Measurements from ENCODE around the gene APP. TPM values are rescaled to one million over a fixed set of nuclear protein-coding genes. Genes with fewer than 3 reads are reported as not detected.
"Not testable (repeated sequence)": the region's sequence is repeated elsewhere in the genome, so short reads cannot be mapped to it uniquely, and the experiment has no call there.

Gene APP
- total RNA-seq, 1 donor from 2014 or later: 185 TPM

DNA sequence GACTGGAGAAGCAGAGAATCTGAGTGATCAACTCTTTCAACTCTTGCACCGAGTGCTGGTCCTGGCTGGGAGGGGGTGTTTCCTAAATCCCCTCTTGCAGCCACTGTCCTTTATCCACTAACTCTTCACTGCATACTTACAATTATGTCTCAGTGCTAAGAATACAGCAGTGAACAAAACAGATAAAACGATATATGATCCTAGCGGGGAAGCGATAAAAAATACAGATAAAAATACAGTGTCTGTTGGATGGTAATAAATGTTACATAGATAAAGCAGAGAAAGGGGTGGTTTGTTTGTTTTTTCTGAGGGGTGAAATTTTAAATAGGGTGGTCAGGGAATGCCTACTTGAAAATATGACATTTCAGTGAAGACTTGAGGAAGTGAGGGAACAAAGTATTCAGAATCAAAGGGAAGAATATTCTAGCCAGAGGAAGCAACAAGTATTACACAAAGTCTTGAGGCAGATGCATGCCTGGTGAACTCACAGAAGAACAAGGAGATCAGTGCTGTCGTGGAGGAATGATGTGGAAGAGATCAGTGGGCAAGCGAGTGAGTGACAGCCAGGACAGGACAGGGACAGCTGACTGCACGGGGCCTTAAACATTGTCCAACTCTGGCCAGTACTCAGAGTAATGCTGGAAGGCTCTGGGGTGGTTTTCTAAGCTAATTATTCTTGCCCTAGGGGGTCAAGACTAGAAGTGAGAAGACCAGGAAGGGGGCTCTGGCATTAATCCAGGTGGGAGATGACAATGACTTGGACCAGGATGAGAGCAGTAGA lies 110.0 kb downstream of the APP start:
- no peak for ATAC-seq

DNA sequence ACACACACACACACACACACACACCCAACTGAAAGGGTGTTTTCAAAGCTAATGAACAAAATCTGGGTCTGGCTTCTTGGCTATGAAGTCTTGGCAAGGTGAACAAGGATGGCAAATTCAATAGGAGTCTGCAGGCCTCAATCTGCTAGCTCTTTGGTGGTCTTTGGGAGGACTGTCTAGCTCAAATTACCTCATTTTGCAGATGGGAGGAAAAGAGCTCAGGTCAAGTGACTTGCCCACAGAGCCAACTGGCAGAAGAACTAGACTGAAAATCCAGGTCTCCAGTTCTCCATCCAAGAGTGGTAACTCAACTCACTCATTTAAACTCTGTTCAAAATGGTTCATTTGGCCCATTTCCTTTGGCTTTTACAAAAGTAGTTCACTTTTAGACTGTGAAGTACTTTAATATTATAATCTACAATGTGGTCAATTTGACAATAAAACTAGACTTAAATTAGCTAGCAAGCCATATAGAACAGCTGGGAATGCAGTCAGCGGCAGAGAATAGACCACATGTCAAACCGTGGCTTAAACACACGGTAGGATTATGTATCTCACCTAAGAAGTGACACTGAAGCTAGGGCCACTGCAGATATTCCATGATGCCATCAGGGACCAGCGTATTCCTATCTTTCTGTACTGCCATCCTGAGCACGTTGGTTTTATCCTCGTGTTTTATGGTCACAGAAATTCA lies 112.9 kb downstream of the APP start:
- ATAC-seq: no peak

DNA sequence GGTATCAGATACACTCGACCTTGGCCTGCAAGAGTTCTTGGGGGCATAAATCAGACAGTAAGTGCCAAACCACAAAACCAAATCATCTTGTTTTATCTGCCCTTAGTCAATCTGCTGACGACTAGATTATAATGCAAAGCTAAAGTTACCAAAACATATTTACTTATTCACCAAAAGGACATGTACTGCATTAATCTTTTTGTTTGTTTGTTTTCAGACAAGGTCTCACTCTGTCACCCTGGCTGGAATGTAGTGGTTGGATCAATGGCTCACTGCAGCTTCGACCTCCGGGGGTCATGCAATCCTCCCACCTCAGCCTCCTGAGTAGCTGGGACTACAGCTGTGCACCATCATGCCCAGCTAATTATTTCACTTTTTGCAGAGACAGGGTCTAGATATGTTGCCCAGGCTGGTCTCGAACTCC lies 114.7 kb downstream of the APP start:
- no peak for ATAC-seq

DNA sequence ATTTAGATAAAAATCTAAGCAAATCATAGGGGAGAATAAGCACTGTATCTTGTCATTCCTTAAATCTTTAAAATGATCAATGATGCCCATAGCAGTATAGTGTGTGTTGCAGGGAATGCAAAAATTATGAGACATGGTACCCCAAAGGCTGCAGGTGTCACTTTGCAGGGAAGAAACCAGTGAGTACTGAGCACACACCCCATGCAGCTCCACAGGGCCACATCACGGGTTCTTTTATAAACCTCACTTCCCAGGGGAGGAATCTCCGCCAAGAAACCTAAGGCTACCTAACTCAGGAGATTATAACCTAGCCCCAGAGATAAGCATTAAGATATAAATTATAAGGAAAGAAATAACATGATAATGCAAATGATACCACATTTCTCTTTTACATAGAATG lies 115.6 kb downstream of the APP start:
- no peak for ATAC-seq

DNA sequence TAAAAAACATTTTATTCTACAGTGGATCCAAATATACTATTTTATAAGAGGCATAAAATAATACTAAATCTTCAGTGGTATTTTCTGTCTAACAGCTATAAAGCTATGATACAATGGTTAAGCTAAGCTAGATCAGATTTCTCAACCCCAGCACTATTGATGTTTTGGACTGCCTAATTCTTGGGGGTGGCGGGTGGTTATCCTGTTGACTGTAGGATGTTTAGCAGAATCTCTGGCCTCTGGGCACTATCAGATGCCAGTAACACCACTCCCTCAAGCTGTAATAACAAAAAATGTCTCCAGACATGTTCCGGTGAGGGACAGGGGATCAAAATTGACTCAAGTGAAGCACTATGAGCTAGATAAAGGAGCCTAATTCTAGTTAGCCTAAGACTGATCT lies 118.5 kb downstream of the APP start:
- ATAC-seq: no peak

DNA sequence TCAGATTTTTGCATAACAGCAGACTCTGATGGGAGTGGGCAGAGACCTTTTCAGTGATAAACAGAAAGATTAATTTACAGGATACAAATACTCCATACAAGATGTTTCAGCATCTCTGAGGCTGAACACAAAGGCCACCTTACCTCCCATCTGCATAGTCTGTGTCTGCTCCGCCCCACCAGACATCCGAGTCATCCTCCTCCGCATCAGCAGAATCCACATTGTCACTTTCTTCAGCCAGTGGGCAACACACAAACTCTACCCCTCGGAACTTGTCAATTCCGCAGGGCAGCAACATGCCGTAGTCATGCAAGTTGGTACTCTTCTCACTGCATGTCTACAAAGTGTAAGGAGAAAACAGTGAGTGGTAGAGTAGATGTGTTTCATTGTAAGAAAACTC lies 119.7 kb downstream of the APP start:
- no peak for ATAC-seq

DNA sequence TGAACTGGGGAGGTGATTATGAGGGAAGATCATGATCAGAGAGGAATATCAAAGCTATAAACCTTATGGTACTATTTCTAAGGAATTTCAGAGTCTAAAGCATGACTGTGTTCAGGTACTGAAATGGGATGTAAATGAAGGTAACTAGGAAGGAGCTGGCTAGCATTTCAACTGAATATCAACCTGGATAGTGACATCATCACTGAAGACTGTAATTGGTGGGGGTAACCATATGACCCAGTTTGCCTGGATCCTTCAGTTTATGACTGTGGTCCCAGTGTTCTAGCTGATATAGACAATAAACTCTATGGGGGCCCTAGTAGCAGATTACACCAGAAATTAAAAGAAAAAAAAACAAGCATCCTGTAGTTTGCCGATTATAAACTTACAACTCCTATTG lies 120.8 kb downstream of the APP start:
- no peak for ATAC-seq

DNA sequence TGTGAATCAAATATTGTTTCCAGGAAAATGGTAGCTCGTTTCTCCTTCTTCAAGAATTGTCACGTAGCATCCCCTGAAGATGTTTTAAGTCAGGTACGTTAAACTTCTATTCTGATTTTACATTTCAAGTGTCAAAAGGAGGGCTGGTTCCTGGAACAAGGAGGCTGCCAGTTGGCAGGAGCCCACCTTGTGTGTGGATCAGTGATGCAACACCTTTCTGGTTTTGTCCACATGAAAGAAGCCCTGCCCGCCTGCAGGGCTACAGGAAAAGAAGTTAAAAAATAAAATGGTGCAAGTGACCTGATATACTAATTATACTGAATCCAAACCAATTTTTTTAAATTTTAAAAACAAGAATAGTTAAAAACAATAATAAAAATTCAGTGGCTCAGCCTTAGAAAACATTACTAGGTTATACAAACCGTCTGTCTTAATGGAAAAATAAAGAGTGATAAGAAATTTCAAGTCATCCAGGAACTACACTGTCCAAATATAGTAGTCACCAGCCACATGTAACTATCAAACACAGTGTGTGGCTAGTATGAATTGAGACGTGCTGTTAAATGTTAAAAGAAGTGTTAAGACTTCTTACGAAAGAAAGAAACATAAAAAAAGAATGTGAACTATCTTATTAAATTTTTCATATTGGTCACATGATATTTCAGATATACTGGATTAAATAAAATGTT lies 123.1 kb downstream of the APP start:
- no peak for ATAC-seq

DNA sequence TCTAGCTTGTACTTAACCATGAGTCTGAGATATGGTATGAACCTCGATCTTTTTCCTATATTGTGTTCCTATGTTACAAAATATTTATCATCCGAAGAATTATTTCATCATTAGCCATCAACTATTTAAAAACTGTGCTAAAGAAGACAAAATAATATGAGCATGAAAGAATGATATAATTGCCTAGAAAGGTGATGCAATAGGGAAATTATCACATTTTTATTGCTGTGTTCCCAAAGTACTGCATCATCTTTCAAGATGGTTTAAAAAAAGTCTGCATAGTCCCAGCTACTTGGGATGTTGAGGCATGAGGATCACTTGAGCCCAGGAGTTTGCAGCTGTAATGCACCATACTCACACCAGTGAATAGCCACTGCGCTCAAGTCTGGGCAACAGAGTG lies 126.7 kb downstream of the APP start:
- ATAC-seq: no peak

DNA sequence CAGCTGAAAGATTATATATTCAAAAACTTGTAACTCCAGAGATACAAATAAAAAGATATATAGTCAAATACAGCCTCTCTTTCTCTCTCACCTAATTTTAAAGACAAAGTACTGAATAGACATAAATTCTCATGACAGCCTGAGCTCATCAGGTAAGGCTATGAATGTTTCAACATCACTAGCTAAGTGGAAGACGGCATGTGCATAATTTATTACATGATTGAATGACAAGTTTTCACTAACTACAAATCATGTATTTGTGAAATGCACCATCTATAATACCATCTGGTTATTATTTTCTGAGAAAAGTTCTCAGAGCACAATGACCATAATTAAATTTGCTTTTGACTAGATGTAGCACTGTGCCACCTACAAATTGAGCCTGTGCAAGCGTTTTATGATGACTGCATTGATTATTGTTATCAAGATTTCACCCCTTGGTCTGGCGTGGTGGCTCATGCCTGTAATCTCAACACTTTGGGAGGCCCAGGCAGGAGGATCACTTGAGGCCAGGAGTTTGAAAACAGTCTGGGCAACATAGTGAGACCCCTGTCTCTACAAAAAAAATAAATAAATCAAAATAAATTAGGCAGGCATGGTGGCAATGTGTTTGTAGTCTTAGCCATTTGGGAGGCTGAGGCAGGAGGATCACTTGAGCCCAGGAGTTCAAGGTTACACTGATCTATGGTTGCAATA lies 128.2 kb downstream of the APP start:
- peak; percentile 48 for ATAC-seq

DNA sequence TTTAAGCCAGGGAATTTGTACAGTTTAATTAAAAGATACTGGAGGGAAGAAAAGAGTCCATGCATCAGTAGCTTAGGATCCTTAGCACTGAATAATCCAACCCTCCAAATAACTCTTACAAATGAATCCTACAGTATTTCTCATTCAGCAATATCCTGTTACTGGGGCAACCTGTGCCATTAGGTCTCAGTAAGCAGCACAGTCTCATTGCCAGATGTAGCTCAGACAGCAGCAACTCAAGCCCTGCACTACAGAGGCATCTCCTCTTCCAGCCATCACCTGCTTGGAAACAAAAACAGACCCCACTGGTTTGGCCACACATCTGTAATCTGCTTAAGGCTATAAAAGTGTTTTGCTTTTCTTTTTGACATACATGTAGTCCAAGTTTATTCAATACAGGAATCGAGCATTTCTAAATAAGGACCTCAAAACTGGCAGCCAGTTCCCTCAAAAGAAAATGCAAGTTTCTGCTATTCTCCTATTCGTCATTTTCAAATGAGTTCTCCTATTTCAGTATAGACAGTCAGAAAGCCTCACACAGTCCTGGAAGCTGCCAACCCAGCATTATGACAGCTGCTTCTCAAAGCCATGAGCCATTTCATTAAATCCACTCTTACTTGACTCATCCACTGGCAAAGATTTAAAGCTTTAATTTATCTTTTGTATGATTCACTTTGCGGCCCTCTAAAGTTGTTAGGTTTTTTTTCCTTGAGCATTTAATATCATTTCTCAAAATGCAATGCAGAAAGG lies 129.0 kb downstream of the APP start:
- ATAC-seq: peak; percentile 86

DNA sequence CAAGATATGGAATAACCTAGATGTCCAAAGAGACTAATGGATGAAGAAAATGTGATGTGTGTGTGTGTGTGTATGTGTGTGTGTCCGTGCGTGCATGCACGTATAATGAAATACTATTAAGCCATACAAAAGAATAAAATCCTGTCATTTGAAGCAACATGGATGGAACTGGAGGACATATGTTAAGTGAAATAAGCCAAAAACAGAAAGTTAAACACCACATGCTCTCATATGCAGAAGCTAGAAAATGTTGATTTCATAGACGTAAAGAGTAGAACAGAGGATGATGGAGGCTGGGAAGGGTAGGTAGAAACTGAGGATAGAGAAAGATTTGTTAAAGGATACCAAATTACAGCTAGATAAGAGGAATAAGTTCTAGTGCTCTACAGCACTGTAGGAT lies 133.7 kb downstream of the APP start:
- ATAC-seq: no peak

DNA sequence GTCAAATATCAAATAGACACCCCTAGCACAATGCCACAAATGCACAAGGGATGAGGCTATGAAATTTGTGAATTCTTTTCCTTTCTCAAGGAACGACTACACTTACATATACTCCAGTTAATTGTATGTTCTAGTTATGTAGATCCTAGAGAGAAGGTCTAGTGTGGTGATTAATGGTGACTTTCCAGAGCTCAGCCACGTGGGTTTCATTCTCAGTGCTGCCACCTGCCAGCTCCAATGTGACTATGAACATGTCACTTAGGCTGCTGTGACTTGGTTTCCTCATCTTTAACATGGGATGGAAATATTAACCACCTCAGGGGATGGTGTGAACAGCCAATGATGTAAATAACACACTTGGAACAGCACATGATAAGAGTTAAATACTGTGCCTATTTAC lies 138.3 kb downstream of the APP start:
- ATAC-seq: peak; percentile 58

DNA sequence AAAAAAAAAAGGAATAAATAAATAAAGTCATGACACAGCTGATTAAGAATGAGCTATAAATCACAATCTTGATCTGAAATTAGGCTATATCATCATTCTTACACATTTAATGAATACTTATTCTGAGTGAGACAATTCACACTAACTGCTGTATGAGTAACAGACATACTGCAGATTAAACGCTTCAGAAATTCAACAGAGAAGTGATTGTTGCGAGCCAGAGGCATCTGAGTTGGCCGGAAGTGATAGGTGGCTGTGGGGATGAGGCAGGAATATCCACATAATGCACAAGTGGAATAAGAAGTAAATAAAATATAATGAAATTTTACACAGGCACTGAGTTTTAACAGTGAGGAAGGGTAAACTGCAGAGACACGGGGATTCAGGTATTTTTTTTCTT lies 142.4 kb downstream of the APP start:
- no peak for ATAC-seq

DNA sequence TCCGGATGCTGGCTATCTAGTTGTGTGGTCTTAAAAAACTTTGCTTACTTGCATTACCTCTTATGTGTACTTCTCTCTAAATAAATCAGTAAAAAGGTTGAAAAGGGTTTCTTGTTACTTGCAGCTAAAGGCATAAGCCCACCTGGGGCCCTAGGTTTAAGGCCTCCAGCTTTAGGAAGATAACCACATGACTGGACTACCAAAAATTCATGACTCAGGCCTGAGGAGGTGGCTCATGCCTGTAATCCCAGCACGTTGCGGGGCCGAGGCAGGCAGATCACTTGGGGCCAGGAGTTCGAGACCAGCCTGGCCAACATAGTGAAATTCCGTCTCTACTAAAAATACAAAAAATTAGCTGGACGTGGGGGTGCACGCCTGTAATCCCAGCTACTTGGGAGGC lies 142.9 kb downstream of the APP start:
- no peak for ATAC-seq

DNA sequence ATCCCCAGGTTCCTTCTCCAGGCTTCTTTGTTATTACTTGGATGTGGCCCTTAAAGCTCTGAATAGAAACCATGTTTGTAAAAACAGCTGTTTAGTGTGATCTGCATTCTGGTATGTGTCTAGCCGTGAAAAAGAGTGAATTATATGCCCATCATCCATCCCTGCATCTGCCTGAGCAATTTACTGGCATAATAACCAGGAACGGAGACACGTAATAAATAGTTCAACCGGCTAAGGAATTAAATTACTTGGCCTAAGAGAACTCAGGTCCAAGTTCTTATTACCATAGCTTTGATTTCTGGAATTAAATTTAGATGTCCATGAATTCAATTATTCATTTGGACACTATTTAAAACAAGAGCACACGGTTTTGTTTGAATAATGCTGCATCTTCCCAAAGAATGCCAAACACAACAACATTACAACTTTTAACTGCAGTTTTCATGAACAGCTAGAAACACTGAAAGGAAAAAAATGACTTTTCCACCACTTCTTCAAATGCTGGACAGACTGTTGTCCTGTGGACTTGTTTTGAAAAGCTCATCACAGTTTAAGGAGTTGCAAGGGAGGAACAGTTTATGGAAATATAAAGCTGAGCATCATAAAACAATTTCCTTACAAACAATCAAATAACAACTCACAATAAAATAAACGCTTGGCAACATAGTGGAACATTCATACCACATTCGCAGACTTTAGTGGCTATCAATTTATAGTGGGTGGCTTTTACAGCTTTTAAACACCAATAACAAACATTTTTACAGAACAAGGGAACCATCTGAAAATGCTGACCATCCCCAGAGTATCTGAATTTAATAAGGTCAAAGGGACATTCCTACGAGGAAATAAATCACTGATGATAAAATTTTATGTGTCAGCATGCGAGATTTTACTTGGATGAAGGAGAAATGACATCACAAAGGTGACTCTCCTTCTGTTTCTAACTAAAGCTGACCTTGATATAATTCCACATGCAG lies 144.7 kb downstream of the APP start:
- no peak for ATAC-seq

DNA sequence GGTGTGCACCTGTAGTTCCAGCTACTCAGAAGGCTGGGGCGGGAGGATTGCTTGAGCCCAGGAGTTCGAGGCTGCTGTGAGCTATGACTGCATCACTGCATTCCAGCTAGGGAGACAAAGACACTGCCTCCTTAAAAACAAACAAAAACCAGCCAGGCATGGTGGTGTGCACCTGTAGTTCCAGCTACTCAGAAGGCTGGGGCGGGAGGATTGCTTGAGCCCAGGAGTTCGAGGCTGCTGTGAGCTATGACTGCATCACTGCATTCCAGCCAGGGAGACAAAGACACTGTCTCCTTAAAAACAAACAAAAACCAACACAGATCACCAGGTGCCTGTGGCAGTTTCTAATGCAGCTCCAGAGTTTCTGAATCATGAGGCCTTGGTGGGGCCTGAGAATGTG lies 147.2 kb downstream of the APP start:
- ATAC-seq: not testable (repeated sequence)

DNA sequence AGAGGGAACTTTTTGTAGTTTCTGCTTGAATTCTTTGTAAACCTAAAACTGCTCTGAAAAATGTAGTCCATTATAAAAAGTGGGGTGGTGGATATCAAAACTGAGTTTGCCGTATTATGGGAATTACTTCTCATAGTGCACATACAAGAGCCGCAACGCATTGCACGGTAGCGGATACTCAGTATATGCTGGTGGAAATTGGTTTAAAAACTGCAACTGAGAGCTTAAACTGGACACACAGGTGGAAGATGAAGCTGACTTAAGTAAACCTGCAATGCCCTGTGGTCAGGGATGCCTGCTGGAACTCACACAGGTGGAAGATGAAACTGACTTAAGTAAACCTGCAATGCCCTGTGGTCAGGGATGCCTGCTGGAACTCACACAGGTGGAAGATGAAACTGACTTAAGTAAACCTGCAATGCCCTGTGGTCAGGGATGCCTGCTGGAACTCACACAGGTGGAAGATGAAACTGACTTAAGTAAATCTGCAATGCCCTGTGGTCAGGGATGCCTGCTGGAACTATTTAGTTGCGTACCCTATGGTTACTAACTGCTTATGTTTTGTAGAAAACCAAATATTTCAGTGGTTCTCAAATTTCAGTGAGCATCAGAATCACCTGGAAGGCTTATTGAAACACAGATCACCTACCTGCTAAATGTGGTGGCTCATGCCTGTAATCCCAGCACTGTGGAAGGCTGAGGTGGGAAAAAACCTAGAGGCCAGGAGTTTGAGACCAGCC lies 147.8 kb downstream of the APP start:
- ATAC-seq: not testable (repeated sequence)

DNA sequence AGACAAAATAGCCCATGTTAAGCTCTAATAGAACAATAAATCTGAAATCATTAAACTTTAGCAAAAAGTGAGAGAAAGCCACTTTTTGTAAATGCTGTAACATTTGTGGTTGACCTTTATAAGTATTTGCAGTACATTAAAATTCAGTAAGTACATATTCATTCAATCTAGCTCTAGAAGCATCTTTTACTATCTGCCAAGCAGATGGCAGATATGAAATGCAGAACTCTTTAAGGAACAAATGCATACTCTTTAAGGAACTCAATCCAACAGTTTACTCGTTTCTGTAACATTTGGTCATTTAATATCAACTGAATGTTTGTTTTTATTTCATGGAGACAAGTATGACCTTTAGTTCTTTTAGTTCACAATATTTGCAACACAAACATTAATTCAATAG lies 150.1 kb downstream of the APP start:
- no peak for ATAC-seq

DNA sequence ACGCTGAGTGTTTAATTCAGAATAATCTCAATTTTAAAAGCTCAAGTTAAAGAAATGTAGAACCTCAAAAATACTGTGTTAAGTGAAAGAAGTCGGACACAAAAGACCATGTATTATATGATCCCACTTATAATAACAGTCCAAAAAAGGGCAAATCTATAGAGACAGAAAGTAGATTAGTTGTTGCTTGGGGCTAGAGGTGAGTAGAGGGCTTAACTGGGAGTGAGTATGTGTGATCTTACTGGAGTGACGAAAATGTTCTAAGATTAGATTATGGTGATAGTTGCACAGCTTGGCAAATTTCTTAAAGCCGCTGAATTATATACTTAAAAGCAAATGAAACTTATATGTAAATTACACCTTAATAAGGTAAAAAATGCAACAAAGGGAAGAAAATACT lies 150.5 kb downstream of the APP start:
- ATAC-seq: no peak
